Endothelial cell of hepatic sinusoid (primary cell): ENCODE results near the gene DDX28.
"Not testable (repeated sequence)": the region's sequence is repeated elsewhere in the genome, so short reads cannot be mapped to it uniquely, and the experiment has no call there.

ENCODE experiments used
- in situ Hi-C: cut with HindIII; loops from 2 replicates; pipeline ENCODE4 v1.10.0; 2017; ENCODE audit warnings: low sequenced_read_pairs

Gene DDX28

DNA sequence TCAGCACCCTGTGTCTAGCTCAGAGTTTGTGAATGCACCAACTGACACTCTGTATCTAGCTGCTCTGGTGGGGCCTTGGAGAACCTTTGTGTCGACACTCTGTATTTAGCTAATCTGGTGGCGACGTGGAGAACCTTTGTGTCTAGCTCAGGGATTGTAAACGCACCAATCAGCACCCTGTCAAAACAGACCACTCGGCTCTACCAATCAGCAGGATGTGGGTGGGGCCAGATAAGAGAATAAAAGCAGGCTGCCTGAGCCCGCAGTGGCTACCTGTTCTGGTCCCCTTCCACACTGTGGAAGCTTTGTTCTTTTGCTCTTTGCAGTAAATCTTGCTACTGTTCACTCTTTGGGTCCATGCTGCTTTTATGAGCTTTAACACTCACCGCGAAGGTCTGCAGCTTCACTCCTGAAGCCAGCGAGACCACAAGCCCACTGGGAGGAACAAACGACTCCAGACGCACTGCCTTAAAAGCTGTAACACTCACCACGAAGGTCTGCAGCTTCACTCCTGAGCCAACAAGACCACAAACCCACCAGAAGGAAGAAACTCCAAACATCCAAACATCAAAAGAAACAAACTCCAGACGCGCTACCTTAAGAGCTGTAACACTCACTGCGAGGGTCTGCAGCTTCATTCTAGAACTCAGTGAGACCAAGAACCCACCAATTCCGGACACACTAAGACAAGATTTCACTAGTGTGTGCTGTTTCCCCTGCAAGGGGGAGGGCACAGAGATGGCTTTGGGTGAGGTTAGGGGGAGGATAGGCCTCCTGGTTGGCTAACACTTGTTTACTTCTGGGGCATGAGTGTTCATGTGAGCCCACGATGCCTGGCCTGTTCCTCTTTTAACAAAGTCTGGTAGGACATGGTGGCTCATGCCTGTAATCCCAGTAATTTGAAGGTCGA is 24.0 kb downstream of the DDX28 start, which contains the start of gene DPEP2:
Gene DPEP2, minus strand, starts transcription at position 706 of the 910 bp plus-strand sequence. CDS start 6,272 bp downstream, outside the sequence.
- in situ Hi-C loops, result not testable (repeated sequence)

GRCh38 chr16:67998231-67998778 is 24.7 kb downstream of the DDX28 start:
- in situ Hi-C loops, result not testable (repeated sequence)

GRCh38 chr16:67996666-67997065 is 26.4 kb downstream of the DDX28 start:
- in situ Hi-C loops, result no loop called here

DNA sequence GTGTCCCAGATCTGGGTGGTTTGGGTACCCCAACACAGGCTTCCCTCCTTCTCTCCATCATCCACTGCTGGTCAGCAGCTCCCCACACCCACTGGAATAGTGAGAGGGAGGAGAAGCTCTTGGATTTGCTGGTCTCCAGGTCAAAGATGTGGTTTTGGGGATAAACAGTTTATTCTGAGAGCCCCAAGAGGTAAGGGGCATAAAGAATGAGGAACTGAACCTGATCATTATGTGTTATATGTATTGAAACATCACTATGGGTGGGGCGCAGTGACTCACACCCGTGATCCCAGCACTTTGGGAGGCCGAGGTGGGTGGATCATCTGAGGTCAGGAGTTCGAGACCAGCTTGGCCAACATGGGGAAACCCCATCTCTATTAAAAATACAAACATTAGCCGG is 27.6 kb downstream of the DDX28 start:
- in situ Hi-C loops, result no loop called here

DNA sequence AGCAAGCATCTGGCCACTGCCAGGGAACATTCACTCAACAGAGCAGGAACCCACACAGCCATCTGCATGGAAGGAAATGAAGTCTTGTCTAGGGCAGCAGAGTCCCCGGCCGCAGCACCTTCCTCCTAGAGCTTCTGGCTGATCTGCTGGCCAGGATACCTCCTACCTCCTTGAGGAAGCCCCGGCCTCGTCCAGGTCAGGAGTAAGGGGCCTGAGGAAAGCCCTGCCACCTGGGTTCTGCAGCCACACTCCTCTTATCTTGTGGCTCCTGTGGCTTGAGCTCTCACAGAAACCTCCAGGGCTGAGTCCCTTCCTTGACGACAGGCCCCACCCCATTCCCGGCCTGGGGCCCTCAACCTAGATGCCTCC is 29.0 kb downstream of the DDX28 start:
- in situ Hi-C loops, result not testable (repeated sequence)

DNA sequence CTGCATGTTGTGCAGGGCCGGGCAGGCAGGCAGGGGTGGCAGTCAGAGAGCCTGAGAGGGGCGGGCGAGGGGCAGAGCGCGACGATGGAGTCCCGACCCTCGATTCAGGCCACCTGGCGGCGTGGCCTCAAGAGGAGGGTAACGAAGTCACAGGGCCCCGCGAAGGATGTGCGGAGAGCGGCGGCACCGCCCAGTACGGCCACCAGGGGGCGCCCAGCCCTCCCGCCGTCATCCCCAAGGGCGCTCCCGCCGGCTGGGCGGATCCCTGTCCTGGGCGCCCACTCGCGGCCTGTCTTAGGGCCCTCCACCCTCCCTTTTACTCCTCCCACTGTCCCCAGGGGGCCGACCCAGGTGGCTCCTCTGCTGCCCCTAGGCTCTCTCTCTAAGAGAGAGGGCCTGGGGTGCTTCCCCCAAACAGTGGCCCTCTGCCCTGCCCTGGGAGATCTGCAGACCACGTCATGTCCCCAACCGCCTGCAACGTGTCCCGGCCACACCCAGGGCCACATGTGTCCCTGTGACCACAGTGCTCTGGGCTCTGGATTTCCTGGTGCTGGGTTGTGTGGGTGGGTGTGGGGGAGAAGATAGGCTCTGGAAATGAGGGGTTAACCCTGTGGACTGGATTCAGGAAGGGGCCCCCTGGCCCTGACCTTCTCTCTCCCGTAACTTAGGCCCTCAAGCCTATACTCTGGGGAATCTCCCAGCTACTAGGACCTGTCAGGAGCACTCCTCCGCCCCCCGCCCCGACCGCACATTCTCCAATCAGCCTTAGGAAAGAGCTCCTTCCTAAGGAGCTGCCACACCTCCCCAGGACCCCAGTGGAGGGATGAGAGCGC is 29.6 kb downstream of the DDX28 start:
- in situ Hi-C loops, result no loop called here

GRCh38 chr16:67992661-67993206 is 30.3 kb downstream of the DDX28 start:
- in situ Hi-C loops, result no loop called here

- in situ Hi-C loops, result no loop called here
Measured at GRCh38 chr16:67990018-67990386, 33.0 kb downstream of the DDX28 start.

GRCh38 chr16:67989322-67990017 is 33.6 kb downstream of the DDX28 start:
- in situ Hi-C loops, result no loop called here

GRCh38 chr16:67988675-67989074 is 34.4 kb downstream of the DDX28 start:
- in situ Hi-C loops, result no loop called here

DNA sequence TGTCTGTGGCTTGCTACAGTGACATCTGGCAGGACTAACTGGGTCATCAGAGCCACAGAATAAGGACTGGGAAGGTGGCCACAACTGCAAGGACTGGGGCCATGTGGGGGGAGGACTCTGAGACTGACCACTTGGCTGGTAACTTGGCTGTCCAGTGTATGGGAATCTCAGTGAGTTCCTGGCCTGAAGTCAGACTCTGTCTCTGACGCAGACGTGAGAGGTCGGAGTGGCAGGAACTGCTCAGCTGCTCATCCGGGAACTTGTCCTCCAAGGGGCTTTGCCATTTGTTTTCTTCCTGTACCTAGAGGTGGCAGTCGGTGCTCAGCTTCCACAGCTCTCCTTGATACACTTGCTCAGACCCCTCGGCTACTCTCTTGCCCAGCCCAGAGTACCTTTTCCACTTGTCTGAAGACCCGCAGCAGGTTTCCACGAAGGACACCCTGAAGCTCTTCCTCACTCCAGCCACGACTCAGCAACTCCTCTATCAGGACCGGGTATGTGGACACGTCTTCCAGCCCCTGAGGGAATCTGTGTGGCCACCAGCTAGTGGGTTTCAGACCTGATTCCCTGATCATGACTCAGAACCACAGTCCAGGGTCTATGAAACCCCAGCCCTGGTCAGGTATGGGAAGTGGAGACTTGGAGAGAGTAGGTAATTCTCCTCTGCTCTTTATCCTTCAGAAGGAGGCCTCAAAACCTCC is 35.4 kb downstream of the DDX28 start:
- in situ Hi-C loops, result no loop called here

DNA sequence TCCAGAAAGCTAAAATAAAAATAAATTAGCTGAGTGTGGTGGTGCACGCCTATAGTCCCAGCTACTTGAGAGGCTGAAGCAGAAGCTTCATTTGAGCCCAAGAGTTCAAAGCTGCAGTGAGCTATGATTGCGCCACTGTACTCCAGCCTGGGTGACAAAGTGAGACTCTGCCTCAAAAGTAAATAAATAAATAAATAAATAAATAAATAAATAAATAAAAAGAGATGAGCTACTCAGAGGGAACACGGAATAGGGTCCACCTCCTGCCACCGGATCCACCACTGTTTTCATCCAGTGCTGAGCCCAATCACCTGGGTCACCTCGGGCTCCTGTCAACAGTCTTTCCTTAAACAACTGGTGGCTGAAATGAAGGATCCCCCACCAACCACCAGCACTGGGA is 36.1 kb downstream of the DDX28 start:
- in situ Hi-C loops, result no loop called here

DNA sequence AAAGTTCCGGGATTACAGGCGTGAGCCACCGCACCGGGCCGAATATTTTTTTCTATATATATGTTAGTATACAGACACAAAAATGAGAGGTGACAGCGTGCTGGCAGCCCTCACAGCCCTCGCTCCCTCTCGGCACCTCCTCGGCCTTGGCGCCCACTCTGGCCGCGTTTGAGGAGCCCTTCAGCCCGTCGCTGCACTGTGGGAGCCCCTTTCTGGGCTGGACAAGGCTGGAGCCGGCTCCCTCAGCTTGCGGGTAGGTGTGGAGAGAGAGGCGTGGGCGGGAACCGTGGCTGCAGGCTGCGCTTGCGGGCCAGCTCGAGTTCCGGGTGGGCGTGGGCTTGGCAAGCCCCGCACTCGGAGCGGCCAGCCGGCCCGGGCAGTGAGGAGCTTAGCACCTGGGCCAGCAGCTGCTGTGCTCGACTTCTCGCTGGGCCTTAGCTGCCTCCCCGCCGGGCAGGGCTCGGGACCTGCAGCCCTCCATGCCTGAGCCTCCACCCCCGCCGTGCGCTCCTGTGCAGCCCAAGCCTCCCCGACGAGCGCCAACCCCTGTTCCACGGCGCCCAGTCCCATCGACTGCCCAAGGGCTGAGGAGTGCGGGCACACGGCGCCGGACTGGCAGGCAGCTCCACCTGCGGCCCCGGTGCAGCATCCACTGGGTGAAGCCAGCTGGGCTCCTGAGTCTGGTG is 40.9 kb downstream of the DDX28 start:
- in situ Hi-C loops, result no loop called here

GRCh38 chr16:67979955-67980678 is 42.9 kb downstream of the DDX28 start, which contains the start of gene DPEP3:
DPEP3 (minus strand) TSS chr16:67980499; CDS start chr16:67980380, 119 bp downstream.
- in situ Hi-C loops, result loop anchor here (5.0 kb wide), 1 partner anchor 92 kb away; no protein-coding TSS in a partner anchor

DNA sequence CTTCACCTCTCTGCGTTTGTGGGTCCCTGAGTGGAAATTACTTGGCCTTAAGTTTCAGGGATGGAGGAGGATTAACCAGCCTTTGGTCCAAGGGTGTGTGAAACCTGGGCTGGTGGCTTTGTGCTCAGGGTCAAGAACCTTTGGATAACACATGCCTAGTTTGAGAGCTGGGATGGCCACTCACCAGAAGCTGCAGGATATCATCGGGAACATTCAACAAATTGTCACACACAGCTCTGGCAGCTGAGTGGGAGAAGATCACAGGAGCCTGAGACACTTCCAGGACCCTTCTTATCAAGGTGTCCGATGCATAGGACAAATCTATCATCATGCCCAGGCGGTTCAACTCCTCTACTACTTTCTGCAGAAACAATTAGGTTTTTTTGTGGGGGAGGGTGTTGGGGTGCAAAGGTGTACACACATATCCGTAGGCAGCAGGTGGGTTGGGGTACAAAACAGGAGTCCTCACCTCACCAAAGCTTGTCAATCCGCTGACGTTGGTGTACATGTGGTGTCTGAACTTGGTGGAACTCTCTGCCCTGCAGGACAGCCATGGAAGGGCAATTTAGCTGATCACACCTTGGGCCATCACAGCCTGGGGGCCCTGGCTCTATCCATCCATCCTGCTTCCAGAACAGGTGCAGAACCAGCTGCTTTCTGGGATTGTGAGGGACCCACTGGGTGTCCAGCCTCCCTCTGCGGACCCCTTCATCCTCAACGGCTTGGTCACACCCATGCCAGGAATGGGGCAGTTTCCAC is 45.4 kb downstream of the DDX28 start:
- in situ Hi-C loops, result loop anchor here (5.0 kb wide), 1 partner anchor 95 kb away; no protein-coding TSS in a partner anchor

DNA sequence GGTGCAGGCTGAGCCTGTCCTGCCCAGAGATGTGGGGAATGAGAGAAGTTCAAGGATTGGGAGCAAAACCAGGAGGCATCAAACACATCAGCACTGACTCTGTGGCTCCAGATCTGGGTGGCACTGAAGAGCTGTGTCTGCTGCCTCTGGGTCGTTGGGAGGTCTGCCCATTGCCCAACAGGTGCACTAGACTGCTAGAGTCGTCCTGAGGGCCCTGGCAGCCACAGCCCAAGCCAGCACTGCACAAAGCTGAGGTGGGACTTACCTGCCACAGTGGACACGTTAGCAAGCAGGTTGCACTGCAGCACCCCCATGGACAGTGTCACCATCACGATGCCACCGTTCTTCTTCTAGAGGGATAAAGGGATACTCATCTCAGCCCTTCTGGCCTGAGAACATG is 46.0 kb downstream of the DDX28 start:
- in situ Hi-C loops, result loop anchor here (5.0 kb wide), 1 partner anchor 95 kb away; no protein-coding TSS in a partner anchor

GRCh38 chr16:67976205-67976604 is 46.8 kb downstream of the DDX28 start:
- in situ Hi-C loops, result loop anchor here (5.0 kb wide), 1 partner anchor 96 kb away; no protein-coding TSS in a partner anchor
